Measurements from ENCODE around the gene WDR89. TPM values are rescaled to one million over a fixed set of nuclear protein-coding genes. Genes with fewer than 3 reads are reported as not detected.

WDR89 gene
- total and polyA plus RNA-seq, 4 donors = 3.3 to 9.2 (median 5.5) TPM

GRCh38 chr14:63656194-63656593, 14.5 kb upstream of the WDR89 start:
- Histone ChIP-seq H3K27ac (ENCODE audit: low read depth in 1 of 2, low read length in 2 of 2) (no peak overlapping the region), H3K27me3 (ENCODE audit: control insufficient read depth in 4 of 4, insufficient read depth in 4 of 4, low read length in 3 of 4) (no peaks in the 10 kb centered on the region), H3K4me1 (ENCODE audit: control insufficient read depth in 4 of 4, insufficient read depth in 4 of 4, low read length in 3 of 4) (peaks cover 0 to 7% (median under 1%) of the 10 kb centered on the region in 4 donors), H3K9me3 (ENCODE audit: control insufficient read depth in 4 of 4, low read length in 3 of 4) (no peaks in the 10 kb centered on the region), H3K36me3 (ENCODE audit: control insufficient read depth in 4 of 4, insufficient read depth in 3 of 4, low read depth in 1 of 4, low read length in 3 of 4) (no peaks in the 10 kb centered on the region), H3K9ac (ENCODE audit: low read depth in 1 of 2, low read length in 2 of 2) (no peak overlapping the region), H3K4me3 (ENCODE audit: low read depth in 1 of 3, low read length in 3 of 3) (no peak overlapping the region)
- TF ChIP-seq EGR1 (IDR thresholded peaks at IDR 0.05; ENCODE audit: low read depth in 2 of 2) (no peak), REST (IDR thresholded peaks at IDR 0.05) (no peak), YY1 (IDR thresholded peaks at IDR 0.05) (no peak), GABPA (IDR thresholded peaks at IDR 0.05 in 1 of 2, conservative IDR thresholded peaks at IDR 0.05 in 1 of 2) (no peak), JUND (IDR thresholded peaks at IDR 0.05) (no peak), FOXA2 (IDR thresholded peaks at IDR 0.05) (no peak), CTCF (IDR thresholded peaks at IDR 0.05; ENCODE audit: low read depth, low read length, missing input control) (no peak), RXRA (IDR thresholded peaks at IDR 0.05) (no peak), FOXA1 (IDR thresholded peaks at IDR 0.05) (no peak), NR2F2 (IDR thresholded peaks at IDR 0.05) (no peak), RAD21 (IDR thresholded peaks at IDR 0.05) (no peak), SP1 (IDR thresholded peaks at IDR 0.05) (no peak)
- WGBS = 92% methylated on average over 4 of the region's 4 CpGs
- no peak for DNase-seq (ENCODE audit: low spot score)

GRCh38 chr14:63654936-63655335, 13.3 kb upstream of the WDR89 start:
- no peaks in the 10 kb centered on the region for H3K27me3 ChIP-seq (ENCODE audit: control insufficient read depth in 4 of 4, insufficient read depth in 4 of 4, low read length in 3 of 4)
- no peaks in the 10 kb centered on the region for H3K36me3 ChIP-seq (ENCODE audit: control insufficient read depth in 4 of 4, insufficient read depth in 3 of 4, low read depth in 1 of 4, low read length in 3 of 4)
- no peak for DNase-seq (ENCODE audit: low spot score)
- TF ChIP-seq ATF3 (IDR thresholded peaks at IDR 0.05) (no peak), FOXA2 (IDR thresholded peaks at IDR 0.05) (no peak), RAD21 (IDR thresholded peaks at IDR 0.05) (no peak), SP1 (IDR thresholded peaks at IDR 0.05) (no peak), FOXA1 (IDR thresholded peaks at IDR 0.05) (no peak), REST (IDR thresholded peaks at IDR 0.05) (no peak), EGR1 (IDR thresholded peaks at IDR 0.05; ENCODE audit: low read depth in 2 of 2) (no peak), ZBTB33 (IDR thresholded peaks at IDR 0.05) (no peak), GABPA (IDR thresholded peaks at IDR 0.05 in 1 of 2, conservative IDR thresholded peaks at IDR 0.05 in 1 of 2) (no peak), RXRA (IDR thresholded peaks at IDR 0.05) (no peak)
- 92% methylated on average over 2 of the region's 2 CpGs for WGBS
- H3K27ac ChIP-seq (ENCODE audit: low read depth in 1 of 2, low read length in 2 of 2) = no peak overlapping the region
- H3K9ac ChIP-seq (ENCODE audit: low read depth in 1 of 2, low read length in 2 of 2) = no peak overlapping the region
- peaks cover 0 to 6% (median 0%) of the 10 kb centered on the region in 4 donors for H3K4me1 ChIP-seq (ENCODE audit: control insufficient read depth in 4 of 4, insufficient read depth in 4 of 4, low read length in 3 of 4)
- H3K9me3 ChIP-seq (ENCODE audit: control insufficient read depth in 4 of 4, low read length in 3 of 4) = no peaks in the 10 kb centered on the region
- H3K4me3 ChIP-seq (ENCODE audit: low read depth in 1 of 3, low read length in 3 of 3) = no peak overlapping the region

All from liver (tissue), 9 donors.